SK-N-SH (cell line): ENCODE measurements around the gene POLR1D. TPM values are rescaled to one million over a fixed set of nuclear protein-coding genes. Genes with fewer than 3 reads are reported as not detected.
A peak's percentile ranks its signal among the peaks of the same experiment; 100 is the strongest.

Experiments used
- CTCF ChIA-PET: fragments of 300-600, 350-600 bp; formaldehyde crosslinking; extraction: SDS; loops from one replicate; lab custom pipeline; 2021; lab: Yijun Ruan, JAX
- POLR2A ChIA-PET: fragments of 350-600 bp; sonication (Branson Sonifier 250); formaldehyde crosslinking; extraction: SDS; loops from one replicate; lab custom pipeline; 2020; ENCODE audit warnings: antibody characterized with exemption, inconsistent platforms; lab: Yijun Ruan, JAX
- DNase-seq: peaks from one replicate; pipeline ENCODE4 v3.0.0; 2012
- H2AFZ ChIP-seq: fragments of 200-600 bp; sonication (generic); 2 replicates; pipeline ENCODE4 v1.8.1; 2016; ENCODE audit warnings: antibody characterized with exemption, mild to moderate bottlenecking, low read depth
- H3F3A ChIP-seq: fragments of 200-600 bp; sonication (generic); replicated peaks from 2 replicates; pipeline ENCODE3; 2016; ENCODE audit warnings: antibody characterized with exemption, mild to moderate bottlenecking; ENCODE audit not compliant: insufficient read depth
- H3K27ac ChIP-seq, 2 experiments: fragments of 200-500 bp in 1 of 2; fragments of 200-600 bp in 1 of 2; sonication (Bioruptor generic) in 1 of 2; sonication (generic), shearing (Covaris generic) in 1 of 2; 2 replicates each; pipeline versions ENCODE4 v1.5.1 to v1.6.1; 2014 to 2016; ENCODE audit warnings: low read depth in 2 of 2, inconsistent platforms in 1 of 2, low read length in 1 of 2, mild to moderate bottlenecking in 1 of 2, mixed read lengths in 1 of 2
- H3K27me3 ChIP-seq: fragments of 200-600 bp; sonication (generic), shearing (Covaris generic); 2 replicates; pipeline ENCODE4 v1.6.1; 2016; ENCODE audit warnings: mixed run types; ENCODE audit not compliant: insufficient read depth
- H3K36me3 ChIP-seq, 2 experiments: fragments of 200-500 bp in 1 of 2; fragments of 200-600 bp in 1 of 2; sonication (Bioruptor generic) in 1 of 2; sonication (generic) in 1 of 2; replicated peaks in 1 of 2; 2 replicates each; pipeline versions ENCODE3 to v1.5.1; 2014 to 2016; ENCODE audit warnings: low read length in 1 of 2, mild to moderate bottlenecking in 1 of 2; ENCODE audit not compliant: insufficient read depth in 2 of 2, control insufficient read depth in 1 of 2
- H3K4me1 ChIP-seq, 2 experiments: fragments of 200-500 bp in 1 of 2; fragments of 200-600 bp in 1 of 2; sonication (Bioruptor generic) in 1 of 2; sonication (generic), shearing (Covaris generic) in 1 of 2; 2 replicates each; pipeline versions ENCODE4 v1.5.1 to v1.6.1; 2014 to 2016; ENCODE audit warnings: low read depth in 1 of 2, low read length in 1 of 2, mixed run types in 1 of 2; ENCODE audit not compliant: insufficient read depth in 2 of 2, control insufficient read depth in 1 of 2
- H3K4me2 ChIP-seq: fragments of 200-600 bp; sonication (generic), shearing (Covaris generic); 2 replicates; pipeline ENCODE4 v1.6.1; 2017; ENCODE audit warnings: mixed run types
- H3K4me3 ChIP-seq, 2 experiments: fragments of 200-500 bp in 1 of 2; fragments of 200-600 bp in 1 of 2; sonication (Bioruptor generic) in 1 of 2; sonication (generic), shearing (Covaris generic) in 1 of 2; 2 replicates each; pipeline versions ENCODE4 v1.5.1 to v1.8.1; 2014 to 2016; ENCODE audit warnings: low read depth in 2 of 2, inconsistent platforms in 1 of 2, low read length in 1 of 2, mild to moderate bottlenecking in 1 of 2, mixed read lengths in 1 of 2, moderate library complexity in 1 of 2
- H3K79me2 ChIP-seq: fragments of 200-600 bp; sonication (generic); 2 replicates; pipeline ENCODE4 v1.8.1; 2017; ENCODE audit warnings: mild to moderate bottlenecking; ENCODE audit not compliant: insufficient read depth
- H3K9ac ChIP-seq: fragments of 200-600 bp; sonication (generic); 2 replicates; pipeline ENCODE4 v1.6.1; 2017; ENCODE audit warnings: mixed run types
- H3K9me2 ChIP-seq: fragments of 200-600 bp; sonication (generic); 2 replicates; pipeline ENCODE4 v1.6.1; 2017; ENCODE audit warnings: mixed run types
- H3K9me3 ChIP-seq: fragments of 200-600 bp; sonication (generic); 2 replicates; pipeline ENCODE4 v1.6.1; 2017; ENCODE audit warnings: mixed run types, mild to moderate bottlenecking, moderate library complexity
- H4K20me1 ChIP-seq: fragments of 200-600 bp; sonication (generic); 2 replicates; pipeline ENCODE4 v1.6.1; 2017; ENCODE audit warnings: mild to moderate bottlenecking, mixed run types; ENCODE audit not compliant: insufficient read depth
- FOSL2 ChIP-seq: IDR thresholded peaks from 2 replicates; pipeline ENCODE4 v1.4.0; 2012; ENCODE audit warnings: low read depth, mild to moderate bottlenecking, moderate library complexity, borderline replicate concordance
- FOXM1 ChIP-seq: IDR thresholded peaks from 2 replicates; pipeline ENCODE4 v1.4.0; 2012; ENCODE audit warnings: low read depth, mild to moderate bottlenecking
- JUND ChIP-seq: IDR thresholded peaks from 2 replicates; pipeline ENCODE4 v1.4.0; 2012
- MEF2A ChIP-seq: IDR thresholded peaks from 2 replicates; pipeline ENCODE4 v1.4.0; 2012; ENCODE audit warnings: low read depth, borderline replicate concordance
- NRF1 ChIP-seq: IDR thresholded peaks from 2 replicates; pipeline ENCODE4 v1.6.1; 2012; ENCODE audit warnings: low read depth, mild to moderate bottlenecking, low read length
- POLR2AphosphoS5 ChIP-seq: IDR thresholded peaks from 2 replicates; pipeline ENCODE4 v1.6.1; 2012; ENCODE audit warnings: low read depth, low read length
- RXRA ChIP-seq: IDR thresholded peaks from 2 replicates; pipeline ENCODE4 v1.4.0; 2012; ENCODE audit warnings: low read depth, mild to moderate bottlenecking, borderline replicate concordance
- TAF1 ChIP-seq: IDR thresholded peaks from 2 replicates; pipeline ENCODE4 v1.6.1; 2012; ENCODE audit warnings: low read depth, mild to moderate bottlenecking, low read length, moderate library complexity, borderline replicate concordance
- WGBS: methylation state at CpG from one replicate; pipeline ENCODE4 v1.1.6; 2017; ENCODE audit warnings: low lambda C conversion rate; 5-methylcytosine and 5-hydroxymethylcytosine counted together
- polyA plus RNA-seq, 3 experiments: library from polyadenylated mRNA; depleted of rRNA; stranded (reverse); fragments of >200 nt; gene quantifications; 2 replicates each; pipeline ENCODE4 v1.2.3, GENCODE V29; 2012
- TF ChIP-seq, protein P1 (sequence below): IDR thresholded peaks from 2 replicates; pipeline ENCODE4 v1.6.1; 2012; ENCODE audit warnings: mild to moderate bottlenecking, low read depth, low read length, moderate library complexity
- TF ChIP-seq, protein P2 (sequence below): fragments of 150-350 bp; IDR thresholded peaks from 2 replicates; pipeline ENCODE4 v1.6.1; 2016; ENCODE audit warnings: mild to moderate bottlenecking, low read depth, low read length

The POLR1D gene
- polyA plus RNA-seq, 1 of the 3 experiments (the other 2 are of a cell fraction), result 150 TPM

DNA sequence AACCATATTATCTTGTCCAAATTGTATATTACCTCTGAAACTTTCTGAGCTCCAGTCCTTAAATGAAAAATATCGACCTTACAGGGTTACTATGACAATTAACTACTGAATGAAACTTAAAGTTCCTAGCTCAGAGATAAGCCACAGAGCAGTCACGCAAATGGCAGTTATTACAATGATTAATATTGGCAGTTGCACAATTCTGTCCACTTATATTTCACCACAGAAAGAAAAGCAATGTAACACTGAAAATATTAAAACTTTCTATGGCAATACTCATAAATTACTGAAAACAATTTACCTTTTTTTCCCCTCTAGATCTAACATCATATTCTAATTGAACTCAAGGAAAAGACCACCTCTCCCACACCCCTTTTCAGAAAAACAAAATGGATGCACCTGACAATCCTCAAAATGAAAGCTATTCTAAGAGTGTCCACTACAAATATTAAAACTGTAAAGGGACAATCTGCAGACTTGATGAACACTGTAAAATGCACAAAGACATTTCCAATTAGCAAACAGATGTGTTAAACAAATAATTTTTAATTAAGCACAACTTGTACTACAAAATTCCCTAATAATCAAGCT lies 16.0 kb upstream of the POLR1D start (continued):
- TF ChIP-seq, protein P1, sequence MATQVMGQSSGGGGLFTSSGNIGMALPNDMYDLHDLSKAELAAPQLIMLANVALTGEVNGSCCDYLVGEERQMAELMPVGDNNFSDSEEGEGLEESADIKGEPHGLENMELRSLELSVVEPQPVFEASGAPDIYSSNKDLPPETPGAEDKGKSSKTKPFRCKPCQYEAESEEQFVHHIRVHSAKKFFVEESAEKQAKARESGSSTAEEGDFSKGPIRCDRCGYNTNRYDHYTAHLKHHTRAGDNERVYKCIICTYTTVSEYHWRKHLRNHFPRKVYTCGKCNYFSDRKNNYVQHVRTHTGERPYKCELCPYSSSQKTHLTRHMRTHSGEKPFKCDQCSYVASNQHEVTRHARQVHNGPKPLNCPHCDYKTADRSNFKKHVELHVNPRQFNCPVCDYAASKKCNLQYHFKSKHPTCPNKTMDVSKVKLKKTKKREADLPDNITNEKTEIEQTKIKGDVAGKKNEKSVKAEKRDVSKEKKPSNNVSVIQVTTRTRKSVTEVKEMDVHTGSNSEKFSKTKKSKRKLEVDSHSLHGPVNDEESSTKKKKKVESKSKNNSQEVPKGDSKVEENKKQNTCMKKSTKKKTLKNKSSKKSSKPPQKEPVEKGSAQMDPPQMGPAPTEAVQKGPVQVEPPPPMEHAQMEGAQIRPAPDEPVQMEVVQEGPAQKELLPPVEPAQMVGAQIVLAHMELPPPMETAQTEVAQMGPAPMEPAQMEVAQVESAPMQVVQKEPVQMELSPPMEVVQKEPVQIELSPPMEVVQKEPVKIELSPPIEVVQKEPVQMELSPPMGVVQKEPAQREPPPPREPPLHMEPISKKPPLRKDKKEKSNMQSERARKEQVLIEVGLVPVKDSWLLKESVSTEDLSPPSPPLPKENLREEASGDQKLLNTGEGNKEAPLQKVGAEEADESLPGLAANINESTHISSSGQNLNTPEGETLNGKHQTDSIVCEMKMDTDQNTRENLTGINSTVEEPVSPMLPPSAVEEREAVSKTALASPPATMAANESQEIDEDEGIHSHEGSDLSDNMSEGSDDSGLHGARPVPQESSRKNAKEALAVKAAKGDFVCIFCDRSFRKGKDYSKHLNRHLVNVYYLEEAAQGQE, result no peak
- no peak for TF ChIP-seq NRF1
- TF ChIP-seq, protein P2, sequence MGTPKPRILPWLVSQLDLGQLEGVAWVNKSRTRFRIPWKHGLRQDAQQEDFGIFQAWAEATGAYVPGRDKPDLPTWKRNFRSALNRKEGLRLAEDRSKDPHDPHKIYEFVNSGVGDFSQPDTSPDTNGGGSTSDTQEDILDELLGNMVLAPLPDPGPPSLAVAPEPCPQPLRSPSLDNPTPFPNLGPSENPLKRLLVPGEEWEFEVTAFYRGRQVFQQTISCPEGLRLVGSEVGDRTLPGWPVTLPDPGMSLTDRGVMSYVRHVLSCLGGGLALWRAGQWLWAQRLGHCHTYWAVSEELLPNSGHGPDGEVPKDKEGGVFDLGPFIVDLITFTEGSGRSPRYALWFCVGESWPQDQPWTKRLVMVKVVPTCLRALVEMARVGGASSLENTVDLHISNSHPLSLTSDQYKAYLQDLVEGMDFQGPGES, result no peak

DNA sequence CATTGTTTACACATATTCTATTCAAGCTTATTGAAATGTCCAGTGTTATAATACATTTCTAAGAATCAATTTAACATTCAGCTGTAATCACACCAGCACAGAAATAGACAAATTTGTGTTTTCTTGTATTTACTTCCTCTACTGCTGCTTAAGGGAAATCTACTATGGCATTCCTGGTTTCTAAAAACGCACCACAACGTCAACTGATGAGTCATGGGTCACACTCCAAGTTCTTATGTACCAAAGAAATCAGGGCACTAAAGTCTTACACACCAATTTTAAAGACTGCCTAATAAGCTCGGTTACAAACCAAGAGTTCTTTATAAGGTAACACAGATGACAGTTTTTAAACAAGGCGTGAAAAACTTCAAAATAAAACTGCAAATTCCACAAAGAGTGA lies 14.6 kb upstream of the POLR1D start:
- Histone ChIP-seq H3K27ac (no peak overlapping the region), H3K9me2 (no peaks in the 10 kb centered on the region), H3K4me3 (no peak overlapping the region), H3K4me1 (peaks cover 0 to 13% of the 10 kb centered on the region in 2 experiments; a peak in 3 of 4 replicates), H3K9ac (no peak overlapping the region)
- 50% methylated on average over 4 of the region's 4 CpGs for WGBS
- TF ChIP-seq JUND (peak; percentile 50; the same call in 1 of the 2 replicates), FOXM1 (no peak), FOSL2 (peak; percentile 61), MEF2A (peak; percentile 50; the same call in 1 of the 2 replicates), TAF1 (no peak), POLR2AphosphoS5 (no peak), RXRA (0 out of 2 replicates have a peak, but pooled peaks have one; percentile 11)
- TF ChIP-seq, protein P2, result no peak
- TF ChIP-seq, all 33 proteins: peak for 4
- no peaks in the 10 kb centered on the region for H3K9me3 ChIP-seq
- peaks cover 20% of the 10 kb centered on the region; the same call in 1 of the 2 replicates for H3K79me2 ChIP-seq
- no peaks in the 10 kb centered on the region for H3K36me3 ChIP-seq
- no peaks in the 10 kb centered on the region for H3F3A ChIP-seq
- no peak for DNase-seq
- CTCF ChIA-PET, result interaction anchor here (1.0 to 2.2 kb wide), 3 partner anchors 9 to 12 kb away, joined by 3 to 4 read pairs (median 4); no protein-coding TSS in a partner anchor
- no peak overlapping the region for H2AFZ ChIP-seq
- no peak overlapping the region for H3K4me2 ChIP-seq
- no peaks in the 10 kb centered on the region for H4K20me1 ChIP-seq
- POLR2A ChIA-PET, result no interaction called here
- no peaks in the 10 kb centered on the region for H3K27me3 ChIP-seq
